ENCODE data around the gene IGLL1. TPM values are rescaled to one million over a fixed set of nuclear protein-coding genes. Genes with fewer than 3 reads are reported as not detected.
"Not testable (repeated sequence)": the region's sequence is repeated elsewhere in the genome, so short reads cannot be mapped to it uniquely, and the experiment has no call there.

The IGLL1 gene
- total RNA-seq, 1 experiment from 2014 or later, result not detected

- DNase-seq (ENCODE audit: extremely low read depth, low read depth), result no peak
These were observed 14.7 kb downstream of the IGLL1 start for GRCh38 chr22:23565305-23565914.

GRCh38 chr22:23564276-23564675, 15.8 kb downstream of the IGLL1 start:
- no peak for DNase-seq (ENCODE audit: extremely low read depth, low read depth)

GRCh38 chr22:23563111-23563510, 17.0 kb downstream of the IGLL1 start:
- no peak for DNase-seq (ENCODE audit: extremely low read depth, low read depth)

- DNase-seq (ENCODE audit: extremely low read depth, low read depth), result no peak
These were observed 17.9 kb downstream of the IGLL1 start for GRCh38 chr22:23562186-23562585.

- not testable (repeated sequence) for DNase-seq (ENCODE audit: extremely low read depth, low read depth)
These were observed 19.0 kb downstream of the IGLL1 start for GRCh38 chr22:23561025-23561510.

- not testable (repeated sequence) for DNase-seq (ENCODE audit: extremely low read depth, low read depth)
These were observed 19.9 kb downstream of the IGLL1 start for GRCh38 chr22:23560215-23560614.

GRCh38 chr22:23557467-23557866, 22.6 kb downstream of the IGLL1 start:
- no peak for DNase-seq (ENCODE audit: extremely low read depth, low read depth)

- no peak for DNase-seq (ENCODE audit: extremely low read depth, low read depth)
These were observed 23.1 kb downstream of the IGLL1 start for GRCh38 chr22:23557036-23557435.

GRCh38 chr22:23556026-23556620, 24.0 kb downstream of the IGLL1 start:
- no peak for DNase-seq (ENCODE audit: extremely low read depth, low read depth)

GRCh38 chr22:23555118-23555517, 25.0 kb downstream of the IGLL1 start:
- no peak for DNase-seq (ENCODE audit: extremely low read depth, low read depth)

- no peak for DNase-seq (ENCODE audit: extremely low read depth, low read depth)
These were observed 25.9 kb downstream of the IGLL1 start for GRCh38 chr22:23553924-23554870.

- DNase-seq (ENCODE audit: extremely low read depth, low read depth), result no peak
These were observed 26.7 kb downstream of the IGLL1 start for GRCh38 chr22:23553438-23553837.

- DNase-seq (ENCODE audit: extremely low read depth, low read depth), result no peak
These were observed 27.5 kb downstream of the IGLL1 start for GRCh38 chr22:23552573-23552972.

- no peak for DNase-seq (ENCODE audit: extremely low read depth, low read depth)
These were observed 28.7 kb downstream of the IGLL1 start for GRCh38 chr22:23551385-23551784.

GRCh38 chr22:23550049-23550650, 29.9 kb downstream of the IGLL1 start:
- DNase-seq (ENCODE audit: extremely low read depth, low read depth), result no peak

GRCh38 chr22:23549198-23549595, 30.9 kb downstream of the IGLL1 start:
- DNase-seq (ENCODE audit: extremely low read depth, low read depth), result no peak

- no peak for DNase-seq (ENCODE audit: extremely low read depth, low read depth)
These were observed 31.4 kb downstream of the IGLL1 start for GRCh38 chr22:23548501-23549197.

GRCh38 chr22:23547818-23548500, 32.1 kb downstream of the IGLL1 start:
- no peak for DNase-seq (ENCODE audit: extremely low read depth, low read depth)

GRCh38 chr22:23547382-23547781, 32.7 kb downstream of the IGLL1 start:
- DNase-seq (ENCODE audit: extremely low read depth, low read depth), result not testable (repeated sequence)

- no peak for DNase-seq (ENCODE audit: extremely low read depth, low read depth)
These were observed 35.2 kb downstream of the IGLL1 start for GRCh38 chr22:23544852-23545251.

Data from NCI-H460 (cell line).